Kidney (tissue), 14 donors: ENCODE results near the gene AAGAB. TPM values are rescaled to one million over a fixed set of nuclear protein-coding genes. Genes with fewer than 3 reads are reported as not detected.

Source experiments
- DNase-seq, 5 donors: peaks; one replicate each; pipeline ENCODE4 v3.0.0-alpha.2; 2013 to 2020
- FAIRE-seq: peaks from 2 replicates; lab custom pipeline; 2012; peaks lifted over from hg19 to GRCh38; lab: Jason Lieb, UNC
- H3K27ac ChIP-seq, 2 donors: one replicate each; pipeline ENCODE4 v1.7.0; 2013; ENCODE audit warnings: low read depth in 2 of 2, low read length in 2 of 2, inconsistent platforms in 1 of 2
- H3K27me3 ChIP-seq: one replicate; pipeline ENCODE4 v1.7.1; 2013; ENCODE audit warnings: low read length, inconsistent platforms; ENCODE audit not compliant: control insufficient read depth, insufficient read depth
- H3K36me3 ChIP-seq, 3 donors: one replicate each; pipeline versions ENCODE4 v1.7.0 to v1.7.1; 2013; ENCODE audit warnings: low read length in 3 of 3, control low read depth in 1 of 3, inconsistent platforms in 1 of 3; ENCODE audit not compliant: insufficient read depth in 3 of 3, control insufficient read depth in 2 of 3
- H3K4me1 ChIP-seq, 3 donors: one replicate each; pipeline versions ENCODE4 v1.7.0 to v1.7.1; 2013; ENCODE audit warnings: low read length in 3 of 3, inconsistent platforms in 1 of 3, low read depth in 1 of 3; ENCODE audit not compliant: control insufficient read depth in 2 of 3, insufficient read depth in 2 of 3
- H3K4me3 ChIP-seq, 3 donors: one replicate each; pipeline versions ENCODE4 v1.7.0 to v1.8.1; 2013; ENCODE audit warnings: low read length in 3 of 3, control low read depth in 1 of 3, inconsistent platforms in 1 of 3
- H3K9ac ChIP-seq, 3 donors: one replicate each; pipeline versions ENCODE4 v1.7.0 to v1.7.1; 2013; ENCODE audit warnings: low read length in 3 of 3, control low read depth in 1 of 3, inconsistent platforms in 1 of 3
- H3K9me3 ChIP-seq, 3 donors: one replicate each; pipeline versions ENCODE4 v1.7.0 to v1.7.1; 2013; ENCODE audit warnings: low read length in 3 of 3, control low read depth in 1 of 3, inconsistent platforms in 1 of 3; ENCODE audit not compliant: control insufficient read depth in 2 of 3, insufficient read depth in 1 of 3
- CTCF ChIP-seq: IDR thresholded peaks from 3 replicates; pipeline ENCODE4 v1.5.1; 2012; ENCODE audit warnings: mild to moderate bottlenecking, moderate library complexity, borderline replicate concordance; ENCODE audit not compliant: insufficient read depth; ENCODE audit errors: extremely low read depth
- intact Hi-C: fragments of 100-400 bp; cut with DNase I; formaldehyde crosslinking; loops from one replicate; pipeline ENCODE4 v1.11.1; 2022
- polyA plus RNA-seq: library from polyadenylated mRNA; stranded (reverse); fragments of 350-450 nt; fragmentation: Illumina TruSeq; extraction: RNeasy Lipid Tissue Mini Kit (QIAGEN cat#74804); gene quantifications from one replicate; pipeline ENCODE4 v1.2.3, GENCODE V29; 2014; ENCODE audit warnings: low read depth, low replicate concordance; ENCODE audit not compliant: insufficient read depth
- total RNA-seq: library from RNA; stranded (reverse); fragmentation: NEBNext Ultra II Directional; extraction: Animal tissue kit (Norgen Biotek cat#: 25700); gene quantifications from one replicate; pipeline ENCODE4 v1.2.1, GENCODE V29; 2021
- donor health status: control.
- donor health status: control.
- donor health status: control.
- donor health status: control.
- donor health status: control.
- donor health status: DM: yes; HTN: yes; CAD: no.
- donor health status: Normal renal cell carcinoma (clear cell type).

AAGAB gene
- total and polyA plus RNA-seq, 2 donors from 2014 or later = 40.7 to 44.0 TPM

- H3K27ac ChIP-seq = no peak overlapping the region
- no peak for TF ChIP-seq CTCF
Measured at GRCh38 chr15:67166280-67167009, 88.0 kb downstream of the AAGAB start.

GRCh38 chr15:67165254-67166253 lies 88.9 kb downstream of the AAGAB start:
- Histone ChIP-seq H3K9ac (no peak overlapping the region), H3K27me3 (no peaks in the 10 kb centered on the region), H3K27ac (no peak overlapping the region), H3K4me3 (no peak overlapping the region), H3K4me1 (peaks cover 0 to 9% (median 0%) of the 10 kb centered on the region in 3 donors), H3K36me3 (peaks cover 0 to 33% (median 11%) of the 10 kb centered on the region in 3 donors), H3K9me3 (no peaks in the 10 kb centered on the region)
- peak in 2 of 5 donors; percentile 65 to 85 for DNase-seq
- FAIRE-seq = no peak
- intact Hi-C loops = no loop called here
- TF ChIP-seq CTCF = no peak

More at GRCh38 chr15:67166280-67167009, 88.0 kb downstream of the AAGAB start:
- DNase-seq = peak in 1 of 5 donors; percentile 10
- Histone ChIP-seq H3K9me3 (no peaks in the 10 kb centered on the region), H3K4me1 (peaks cover 0 to 8% (median 0%) of the 10 kb centered on the region in 3 donors), H3K9ac (no peak overlapping the region), H3K27me3 (no peaks in the 10 kb centered on the region), H3K36me3 (peaks cover 0 to 37% (median 11%) of the 10 kb centered on the region in 3 donors), H3K4me3 (no peak overlapping the region)
- intact Hi-C loops = no loop called here
- FAIRE-seq = no peak

GRCh38 chr15:67164811-67165253 lies 89.6 kb downstream of the AAGAB start:
- no peak for TF ChIP-seq CTCF
- Histone ChIP-seq H3K4me3 (no peak overlapping the region), H3K9ac (no peak overlapping the region), H3K4me1 (peaks cover 0 to 9% (median 0%) of the 10 kb centered on the region in 3 donors), H3K36me3 (peaks cover 0 to 29% (median 11%) of the 10 kb centered on the region in 3 donors), H3K27ac (no peak overlapping the region), H3K9me3 (no peaks in the 10 kb centered on the region), H3K27me3 (no peaks in the 10 kb centered on the region)
- FAIRE-seq = no peak
- DNase-seq = peak in 1 of 5 donors; percentile 75
- intact Hi-C loops = no loop called here
